ENCODE results near the gene PPARA. TPM values are rescaled to one million over a fixed set of nuclear protein-coding genes. Genes with fewer than 3 reads are reported as not detected.

Gene PPARA
- total and polyA plus RNA-seq, 2 donors (not counting 1 experiment from before 2014, with no cell fraction given): 10.2 to 17.5 TPM

- DNase-seq (ENCODE audit: low read depth in 2 of 2): peak; percentile 75 to 83
- H3K4me3 ChIP-seq (replicated peaks in 1 of 4; ENCODE audit: control extremely low read depth in 1 of 4, insufficient read depth in 1 of 4, low read depth in 3 of 4, low read length in 4 of 4): peak within 1 kb of the TSS; percentile 63 to 94 (median 86)
- H3K36me3 ChIP-seq (ENCODE audit: control insufficient read depth, insufficient read depth, low read length): no peaks in the 10 kb centered on the region
- TF ChIP-seq EZH2 (IDR thresholded peaks at IDR 0.05; ENCODE audit: low read length, missing control alignments): no peak
- no peak for TF ChIP-seq CTCF (conservative IDR thresholded peaks at IDR 0.05 in 1 of 2, IDR thresholded peaks at IDR 0.05 in 1 of 2; ENCODE audit: low read depth in 1 of 2, low read length in 2 of 2)
- H2AFZ ChIP-seq (ENCODE audit: low read length): peak within 1 kb of the TSS; percentile 85
- H3K79me2 ChIP-seq (ENCODE audit: control insufficient read depth, insufficient read depth, low read length): no peaks in the 10 kb centered on the region
- peak within 1 kb of the TSS; percentile 82 for H3K4me2 ChIP-seq (ENCODE audit: extremely low read depth, insufficient read depth, low read length)
- H3K4me1 ChIP-seq (ENCODE audit: control insufficient read depth, extremely low read depth, insufficient read depth, low read length): no peaks in the 10 kb centered on the region
- no peaks in the 10 kb centered on the region for H3K9me3 ChIP-seq (ENCODE audit: control insufficient read depth, insufficient read depth, low read depth, low read length)
- peak within 1 kb of the TSS; percentile 74 for H3K27ac ChIP-seq (ENCODE audit: insufficient read depth, low read length)
- no peaks in the 10 kb centered on the region for H3K27me3 ChIP-seq (ENCODE audit: control insufficient read depth, insufficient read depth, low read length)
- peak within 1 kb of the TSS; percentile 77 for H3K9ac ChIP-seq (ENCODE audit: insufficient read depth, low read length)
- H4K20me1 ChIP-seq (ENCODE audit: control insufficient read depth, extremely low read depth, insufficient read depth, low read length): no peaks in the 10 kb centered on the region
Observed at GRCh38 chr22:46250035-46250782, 99.9 kb downstream of the PPARA start, which contains the start of gene CDPF1. TSS of gene CDPF1 (minus strand) at chr22:46250293. CDS start at chr22:46248284, 2,009 bp downstream.

GRCh38 chr22:46250783-46251125 is 100.4 kb downstream of the PPARA start:
- Histone ChIP-seq H3K9ac (ENCODE audit: insufficient read depth, low read length) (peak overlapping the region; percentile 77), H3K9me3 (ENCODE audit: control insufficient read depth, insufficient read depth, low read depth, low read length) (no peaks in the 10 kb centered on the region), H3K27ac (ENCODE audit: insufficient read depth, low read length) (no peak overlapping the region), H3K36me3 (ENCODE audit: control insufficient read depth, insufficient read depth, low read length) (no peaks in the 10 kb centered on the region), H3K4me2 (ENCODE audit: extremely low read depth, insufficient read depth, low read length) (peak overlapping the region; percentile 44), H3K4me3 (replicated peaks in 1 of 4; ENCODE audit: control extremely low read depth in 1 of 4, insufficient read depth in 1 of 4, low read depth in 3 of 4, low read length in 4 of 4) (peak overlapping the region; percentile 63 to 94 (median 86)), H4K20me1 (ENCODE audit: control insufficient read depth, extremely low read depth, insufficient read depth, low read length) (no peaks in the 10 kb centered on the region), H2AFZ (ENCODE audit: low read length) (peak overlapping the region; percentile 61), H3K79me2 (ENCODE audit: control insufficient read depth, insufficient read depth, low read length) (no peaks in the 10 kb centered on the region), H3K27me3 (ENCODE audit: control insufficient read depth, insufficient read depth, low read length) (no peaks in the 10 kb centered on the region), H3K4me1 (ENCODE audit: control insufficient read depth, extremely low read depth, insufficient read depth, low read length) (no peaks in the 10 kb centered on the region)
- no peak for DNase-seq (ENCODE audit: low read depth in 2 of 2)
- TF ChIP-seq EZH2 (IDR thresholded peaks at IDR 0.05; ENCODE audit: low read length, missing control alignments) (no peak), CTCF (conservative IDR thresholded peaks at IDR 0.05 in 1 of 2, IDR thresholded peaks at IDR 0.05 in 1 of 2; ENCODE audit: low read depth in 1 of 2, low read length in 2 of 2) (no peak)

- Histone ChIP-seq H3K4me3 (replicated peaks in 1 of 4; ENCODE audit: control extremely low read depth in 1 of 4, insufficient read depth in 1 of 4, low read depth in 3 of 4, low read length in 4 of 4) (peak overlapping the region; percentile 63 to 94 (median 86)), H3K36me3 (ENCODE audit: control insufficient read depth, insufficient read depth, low read length) (no peaks in the 10 kb centered on the region), H3K4me2 (ENCODE audit: extremely low read depth, insufficient read depth, low read length) (peak overlapping the region; percentile 44), H3K27ac (ENCODE audit: insufficient read depth, low read length) (no peak overlapping the region), H3K4me1 (ENCODE audit: control insufficient read depth, extremely low read depth, insufficient read depth, low read length) (no peaks in the 10 kb centered on the region), H3K79me2 (ENCODE audit: control insufficient read depth, insufficient read depth, low read length) (no peaks in the 10 kb centered on the region), H3K9ac (ENCODE audit: insufficient read depth, low read length) (no peak overlapping the region), H4K20me1 (ENCODE audit: control insufficient read depth, extremely low read depth, insufficient read depth, low read length) (no peaks in the 10 kb centered on the region), H3K27me3 (ENCODE audit: control insufficient read depth, insufficient read depth, low read length) (no peaks in the 10 kb centered on the region), H2AFZ (ENCODE audit: low read length) (no peak overlapping the region), H3K9me3 (ENCODE audit: control insufficient read depth, insufficient read depth, low read depth, low read length) (no peaks in the 10 kb centered on the region)
- no peak for DNase-seq (ENCODE audit: low read depth in 2 of 2)
- no peak for TF ChIP-seq EZH2 (IDR thresholded peaks at IDR 0.05; ENCODE audit: low read length, missing control alignments)
- no peak for TF ChIP-seq CTCF (conservative IDR thresholded peaks at IDR 0.05 in 1 of 2, IDR thresholded peaks at IDR 0.05 in 1 of 2; ENCODE audit: low read depth in 1 of 2, low read length in 2 of 2)
Observed at GRCh38 chr22:46251266-46251665, 100.9 kb downstream of the PPARA start.

All from fibroblast of lung (primary cell).